A673 (cell line): ENCODE results near the gene DPY19L3. TPM values are rescaled to one million over a fixed set of nuclear protein-coding genes. Genes with fewer than 3 reads are reported as not detected.
"Not testable (repeated sequence)": the region's sequence is repeated elsewhere in the genome, so short reads cannot be mapped to it uniquely, and the experiment has no call there.

Experiments
- BruUV-seq: library from RNA; stranded (reverse); fragments of 400-500 nt; replicated peaks from 2 replicates; lab custom pipeline; 2021; lab: Mats Ljungman, UMichigan
- CTCF ChIA-PET: fragments of 300-600 bp; sonication (Branson Sonifier 250); formaldehyde crosslinking; loops from one replicate; lab custom pipeline; 2022; ENCODE audit warnings: antibody characterized with exemption; lab: Charles Lee
- POLR2A ChIA-PET: fragments of 300-600 bp; sonication (Branson Sonifier 250); formaldehyde crosslinking; loops from one replicate; lab custom pipeline; 2022; ENCODE audit warnings: antibody characterized with exemption; ENCODE audit not compliant: low non-redundant PET; lab: Charles Lee
- DNase-seq: peaks from one replicate; pipeline ENCODE4 v3.0.0-alpha.2; 2015; ENCODE audit warnings: low spot score
- H3K27ac ChIP-seq: fragments of 200-600 bp; sonication (generic); 2 replicates; pipeline ENCODE4 v1.5.1; 2016; ENCODE audit warnings: mixed run types, low read depth, mild to moderate bottlenecking, mixed read lengths, antibody characterized with exemption, low read length; ENCODE audit not compliant: poor library complexity, severe bottlenecking
- H3K27me3 ChIP-seq: fragments of 200-600 bp; sonication (generic); replicated peaks from 2 replicates; pipeline ENCODE4 v1.6.1; 2017; ENCODE audit warnings: mixed run types, low read depth, mild to moderate bottlenecking, mixed read lengths, antibody characterized with exemption, low read length; ENCODE audit not compliant: insufficient read depth, poor library complexity
- H3K36me3 ChIP-seq: fragments of 200-600 bp; sonication (generic); 2 replicates; pipeline ENCODE4 v1.6.1; 2016; ENCODE audit warnings: mixed run types, mild to moderate bottlenecking, mixed read lengths, antibody characterized with exemption, low read length; ENCODE audit not compliant: insufficient read depth, poor library complexity, severe bottlenecking
- H3K4me1 ChIP-seq: fragments of 200-600 bp; sonication (generic); 2 replicates; pipeline ENCODE4 v1.6.1; 2017; ENCODE audit warnings: mixed run types, mild to moderate bottlenecking, mixed read lengths, antibody characterized with exemption, low read length; ENCODE audit not compliant: insufficient read depth, poor library complexity, severe bottlenecking
- H3K4me3 ChIP-seq: fragments of 200-600 bp; sonication (generic); 2 replicates; pipeline ENCODE4 v1.5.1; 2016; ENCODE audit warnings: low read depth, mixed run types, mild to moderate bottlenecking, mixed read lengths, low read length; ENCODE audit not compliant: poor library complexity, severe bottlenecking
- H3K9me3 ChIP-seq: fragments of 200-600 bp; sonication (generic); 2 replicates; pipeline ENCODE4 v1.6.1; 2016; ENCODE audit warnings: mixed run types, low read depth, mild to moderate bottlenecking, mixed read lengths, antibody characterized with exemption, low read length; ENCODE audit not compliant: poor library complexity, severe bottlenecking
- EZH2 ChIP-seq: fragments of 200-600 bp; sonication (generic); IDR thresholded peaks from 2 replicates; pipeline ENCODE4 v1.6.1; 2017; ENCODE audit warnings: borderline replicate concordance, low read depth, mild to moderate bottlenecking, mixed read lengths, antibody characterized with exemption, low read length; ENCODE audit not compliant: poor library complexity, severe bottlenecking
- intact Hi-C: fragments of 100-400 bp; cut with micrococcal nuclease; formaldehyde crosslinking; loops from one replicate; pipeline ENCODE4 v1.10.0; 2022; ENCODE audit not compliant: unreplicated experiment
- total RNA-seq: library from RNA; stranded (reverse); gene quantifications from 2 replicates; pipeline ENCODE4 v1.2.3, GENCODE V29; 2021
- TF ChIP-seq, protein P1 (sequence below): fragments of 300-800, 200-600 bp; sonication (generic); conservative IDR thresholded peaks from 2 replicates; pipeline ENCODE4 v1.5.1; 2017; ENCODE audit warnings: low read depth, mild to moderate bottlenecking, antibody characterized with exemption, low read length, moderate library complexity, mixed read lengths

Gene DPY19L3
- total RNA-seq, 1 experiment from 2014 or later, result 70.5 TPM

- no TSS peak for BruUV-seq
- Histone ChIP-seq H3K27me3 (no peaks in the 10 kb centered on the region), H3K36me3 (no peaks in the 10 kb centered on the region), H3K4me1 (no peaks in the 10 kb centered on the region), H3K9me3 (no peaks in the 10 kb centered on the region), H3K27ac (no peak overlapping the region), H3K4me3 (no peak overlapping the region)
- no peak for DNase-seq
- intact Hi-C loops, result no loop called here
- TF ChIP-seq, protein P1, sequence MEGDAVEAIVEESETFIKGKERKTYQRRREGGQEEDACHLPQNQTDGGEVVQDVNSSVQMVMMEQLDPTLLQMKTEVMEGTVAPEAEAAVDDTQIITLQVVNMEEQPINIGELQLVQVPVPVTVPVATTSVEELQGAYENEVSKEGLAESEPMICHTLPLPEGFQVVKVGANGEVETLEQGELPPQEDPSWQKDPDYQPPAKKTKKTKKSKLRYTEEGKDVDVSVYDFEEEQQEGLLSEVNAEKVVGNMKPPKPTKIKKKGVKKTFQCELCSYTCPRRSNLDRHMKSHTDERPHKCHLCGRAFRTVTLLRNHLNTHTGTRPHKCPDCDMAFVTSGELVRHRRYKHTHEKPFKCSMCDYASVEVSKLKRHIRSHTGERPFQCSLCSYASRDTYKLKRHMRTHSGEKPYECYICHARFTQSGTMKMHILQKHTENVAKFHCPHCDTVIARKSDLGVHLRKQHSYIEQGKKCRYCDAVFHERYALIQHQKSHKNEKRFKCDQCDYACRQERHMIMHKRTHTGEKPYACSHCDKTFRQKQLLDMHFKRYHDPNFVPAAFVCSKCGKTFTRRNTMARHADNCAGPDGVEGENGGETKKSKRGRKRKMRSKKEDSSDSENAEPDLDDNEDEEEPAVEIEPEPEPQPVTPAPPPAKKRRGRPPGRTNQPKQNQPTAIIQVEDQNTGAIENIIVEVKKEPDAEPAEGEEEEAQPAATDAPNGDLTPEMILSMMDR, result no peak
- TF ChIP-seq EZH2, result no peak
- ChIA-PET POLR2A (no interaction called here), CTCF (no interaction called here)
Observed at GRCh38 chr19:32497391-32497790, 91.8 kb downstream of the DPY19L3 start.

DNA sequence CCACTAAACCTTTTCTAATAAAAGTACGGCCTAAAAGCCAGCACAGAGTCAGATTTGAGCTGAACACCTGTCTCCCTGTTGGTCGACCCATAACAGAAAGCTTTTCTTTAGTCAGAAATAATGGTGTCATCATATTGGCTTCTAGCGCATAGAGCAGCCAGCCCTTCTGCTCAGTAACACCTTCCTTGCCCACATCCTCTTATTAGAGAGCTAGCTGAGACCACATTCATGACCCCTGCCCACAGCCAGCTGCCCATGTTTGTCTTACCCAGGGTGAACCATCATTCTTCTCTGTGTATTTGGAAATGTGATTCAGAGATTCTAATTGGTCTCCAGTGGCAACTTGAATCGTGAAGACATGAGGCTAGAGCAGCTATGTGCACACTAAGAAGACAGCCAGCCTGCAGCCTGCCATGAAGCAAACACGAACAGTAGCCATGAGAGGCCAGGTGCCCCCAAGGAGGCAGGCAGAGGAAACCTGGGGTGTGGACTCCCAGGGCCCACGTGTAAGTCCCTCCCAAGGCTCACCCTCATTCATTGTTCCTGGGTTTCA lies 93.2 kb downstream of the DPY19L3 start:
- CTCF ChIA-PET, result interaction anchor here (0.6 kb wide), 1 partner anchor 71 kb away, joined by 6 read pairs; no protein-coding TSS in a partner anchor
- intact Hi-C loops, result no loop called here

DNA sequence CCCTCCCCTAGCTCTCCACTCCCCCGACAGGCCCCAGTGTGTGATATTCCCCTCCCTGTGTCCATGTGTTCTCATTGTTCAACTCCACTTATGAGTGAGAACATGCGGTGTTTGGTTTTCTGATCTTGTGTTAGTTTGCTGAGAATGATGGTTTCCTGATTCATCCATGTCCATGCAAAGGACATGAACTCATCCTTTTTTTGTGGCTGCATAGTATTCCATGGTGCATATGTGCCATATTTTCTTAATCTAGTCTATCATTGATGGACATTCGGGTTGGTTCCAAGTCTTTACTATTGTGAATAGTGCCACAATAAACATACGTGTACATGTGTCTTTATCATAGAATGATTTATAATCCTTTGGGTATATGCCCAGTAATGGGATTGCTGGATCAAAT lies 106.9 kb downstream of the DPY19L3 start:
- BruUV-seq, H3K4me3 ChIP-seq, POLR2A ChIA-PET, H3K36me3 ChIP-seq, H3K9me3 ChIP-seq, H3K4me1 ChIP-seq, intact Hi-C loops, CTCF ChIA-PET, DNase-seq, H3K27ac ChIP-seq, H3K27me3 ChIP-seq: not testable (repeated sequence)

More for the DNA sequence above, 93.2 kb downstream of the DPY19L3 start:
- no peaks in the 10 kb centered on the region for H3K4me1 ChIP-seq
- DNase-seq, result no peak
- POLR2A ChIA-PET, result no interaction called here
- TF ChIP-seq, protein P1, result no peak
- no peak for TF ChIP-seq EZH2
- BruUV-seq, result no TSS peak
- H3K4me3 ChIP-seq, result no peak overlapping the region
- no peaks in the 10 kb centered on the region for H3K36me3 ChIP-seq
- no peak overlapping the region for H3K27ac ChIP-seq
- H3K27me3 ChIP-seq, result no peaks in the 10 kb centered on the region
- H3K9me3 ChIP-seq, result no peaks in the 10 kb centered on the region

GRCh38 chr19:32519023-32519422 lies 113.5 kb downstream of the DPY19L3 start:
- CTCF ChIA-PET, result no interaction called here
- no peak for TF ChIP-seq EZH2
- TF ChIP-seq, protein P1, result no peak
- Histone ChIP-seq H3K9me3 (no peaks in the 10 kb centered on the region), H3K4me3 (no peak overlapping the region), H3K36me3 (no peaks in the 10 kb centered on the region), H3K27me3 (no peaks in the 10 kb centered on the region), H3K27ac (no peak overlapping the region), H3K4me1 (no peaks in the 10 kb centered on the region)
- no TSS peak for BruUV-seq
- POLR2A ChIA-PET, result no interaction called here
- peak; percentile 29 for DNase-seq
- intact Hi-C loops, result no loop called here
